HG03457 (cell line): ENCODE measurements around the gene DPH1.

Experiments used
- ATAC-seq: cut with Tn5 transposase; IDR thresholded peaks from one replicate; pipeline ENCODE4 v1.9.1; 2021; ENCODE audit warnings: moderate number of reproducible peaks; ENCODE audit not compliant: unreplicated experiment

DPH1 gene

DNA sequence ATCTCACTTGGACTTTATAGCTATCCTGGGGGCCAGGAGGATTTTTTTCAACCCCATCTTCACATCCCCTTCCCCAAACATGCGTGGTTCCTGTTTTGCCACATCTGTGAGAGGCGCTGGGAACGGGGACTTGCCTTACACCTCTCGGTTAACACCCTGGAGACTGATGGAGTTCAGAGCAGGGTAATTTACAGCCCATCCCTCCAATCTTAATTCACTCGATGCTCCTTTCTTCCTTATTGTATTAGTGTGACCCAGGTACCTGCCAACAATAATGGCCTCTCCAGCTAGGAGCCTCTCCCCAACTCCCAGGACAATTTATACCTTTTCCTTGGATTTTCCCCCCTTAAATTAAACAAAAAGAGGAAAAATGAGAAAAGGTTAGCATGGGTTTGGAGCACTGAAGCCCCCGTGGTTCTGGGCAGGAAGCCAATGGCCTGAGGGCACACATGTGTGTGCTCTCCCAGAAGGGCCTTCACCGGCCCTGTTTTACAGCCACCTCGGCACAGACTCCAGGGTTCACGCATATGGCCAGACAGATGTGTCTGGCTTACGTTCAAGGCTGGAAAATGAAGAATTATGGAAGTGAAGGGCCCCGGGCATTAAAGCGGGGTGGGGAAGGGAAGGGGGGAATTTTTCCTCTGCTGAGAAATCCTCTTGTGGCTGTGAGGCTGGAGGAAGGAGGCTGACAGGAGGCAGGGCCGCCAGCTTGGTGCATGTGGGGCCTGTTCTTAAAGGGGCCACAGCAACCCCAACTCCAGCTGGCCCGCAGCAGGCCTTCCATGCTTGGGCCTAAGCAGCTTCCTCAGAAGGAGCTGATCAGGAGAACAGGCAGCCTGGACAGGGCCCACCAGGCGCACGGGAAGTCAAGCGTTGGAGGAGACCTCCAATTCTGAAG, 46.4 kb downstream of the DPH1 start:
- no peak for ATAC-seq

DNA sequence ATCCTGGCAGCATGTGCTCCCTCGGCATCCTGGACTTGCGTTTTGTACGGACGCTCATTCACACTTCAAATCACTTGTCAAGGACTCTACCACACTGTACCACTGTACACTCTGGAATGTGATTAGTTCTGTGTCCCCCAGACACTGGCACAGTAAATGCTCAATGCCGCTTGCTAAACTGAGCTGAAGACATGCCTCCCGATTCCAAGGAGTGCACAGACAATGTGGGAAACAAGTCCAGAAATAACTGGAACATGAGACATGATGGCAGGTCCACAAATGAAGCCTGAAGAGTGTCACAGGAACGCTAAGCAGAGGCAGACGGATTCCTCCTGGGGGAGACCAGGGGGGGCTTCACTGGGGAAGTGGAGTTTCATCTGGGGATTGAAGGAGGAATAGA, 47.1 kb downstream of the DPH1 start:
- no peak for ATAC-seq

DNA sequence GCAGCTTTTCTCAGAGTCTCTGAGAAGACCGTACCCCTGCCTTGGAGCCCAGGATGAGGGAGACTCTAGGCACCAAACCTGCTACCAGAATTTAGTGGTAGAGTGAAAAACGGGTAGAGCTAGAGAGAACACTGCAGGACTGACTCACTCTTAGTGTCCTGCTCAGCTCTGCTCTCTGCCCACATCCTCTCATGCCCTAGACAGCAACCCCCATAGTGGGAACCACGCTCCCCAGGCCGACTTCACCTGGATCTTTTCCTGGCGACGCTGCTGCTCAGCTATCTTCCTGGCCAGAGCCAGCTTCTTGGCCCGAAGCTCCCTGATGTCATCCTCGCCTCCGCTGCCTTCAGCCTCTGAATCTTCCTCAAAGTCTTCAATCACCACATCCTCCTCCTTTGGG, 51.6 kb downstream of the DPH1 start:
- ATAC-seq: no peak

DNA sequence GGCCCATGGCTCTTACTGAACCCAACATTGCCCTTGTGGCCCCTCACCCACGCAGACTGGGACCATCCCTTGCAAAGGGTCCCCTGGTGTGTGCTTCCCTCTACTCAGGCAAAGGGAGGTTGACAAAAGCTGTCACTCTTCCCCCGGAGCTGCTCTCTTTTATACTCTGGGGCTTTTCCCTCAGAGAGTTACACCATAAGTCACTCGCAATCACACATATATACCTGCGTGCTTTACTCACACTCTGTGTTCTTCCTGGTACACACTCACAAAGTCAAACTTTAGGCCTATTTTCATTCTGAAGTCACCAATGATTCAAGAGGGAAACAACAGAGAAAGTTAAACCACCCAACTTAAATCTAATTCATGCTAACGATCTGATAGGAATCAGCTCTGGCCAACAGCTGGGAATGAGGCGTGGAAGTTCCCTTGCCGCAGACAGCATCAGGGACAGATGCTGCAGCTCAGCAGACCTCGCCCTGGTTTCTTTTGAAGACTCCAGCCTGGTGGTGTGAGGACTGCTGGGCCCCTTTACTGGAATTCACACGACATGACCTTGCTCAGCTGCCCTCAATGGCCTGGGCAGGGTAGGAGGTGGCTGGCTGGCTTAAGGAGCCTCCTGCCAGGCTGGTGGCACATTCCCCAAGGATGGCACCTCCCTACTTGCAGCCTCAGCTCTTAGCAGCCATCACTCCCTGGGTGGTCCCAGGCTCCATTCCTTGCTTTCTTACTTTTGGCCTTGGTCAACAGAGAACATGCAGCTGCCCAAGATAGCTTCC, 52.2 kb downstream of the DPH1 start:
- ATAC-seq: no peak

DNA sequence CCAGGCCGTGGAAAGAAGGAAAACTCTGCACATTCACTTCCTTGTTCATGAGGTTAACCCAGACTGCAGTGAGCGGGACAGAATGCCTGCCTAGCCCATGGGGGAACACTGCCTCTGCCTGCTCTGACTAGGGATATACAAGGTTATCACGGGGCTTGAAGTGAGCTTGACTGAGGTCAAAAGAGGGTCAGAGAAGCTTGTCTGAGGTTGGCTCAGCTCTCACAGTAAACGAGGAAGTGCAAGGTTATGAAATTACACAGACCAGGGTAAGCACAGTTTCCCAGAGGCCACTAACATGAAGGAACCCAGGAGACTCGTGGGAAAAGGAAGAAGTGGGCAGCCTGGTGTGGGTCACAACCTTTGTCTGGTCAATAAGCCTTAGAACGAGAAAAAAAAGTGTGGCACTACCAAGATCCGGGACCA, 53.7 kb downstream of the DPH1 start:
- ATAC-seq: no peak

DNA sequence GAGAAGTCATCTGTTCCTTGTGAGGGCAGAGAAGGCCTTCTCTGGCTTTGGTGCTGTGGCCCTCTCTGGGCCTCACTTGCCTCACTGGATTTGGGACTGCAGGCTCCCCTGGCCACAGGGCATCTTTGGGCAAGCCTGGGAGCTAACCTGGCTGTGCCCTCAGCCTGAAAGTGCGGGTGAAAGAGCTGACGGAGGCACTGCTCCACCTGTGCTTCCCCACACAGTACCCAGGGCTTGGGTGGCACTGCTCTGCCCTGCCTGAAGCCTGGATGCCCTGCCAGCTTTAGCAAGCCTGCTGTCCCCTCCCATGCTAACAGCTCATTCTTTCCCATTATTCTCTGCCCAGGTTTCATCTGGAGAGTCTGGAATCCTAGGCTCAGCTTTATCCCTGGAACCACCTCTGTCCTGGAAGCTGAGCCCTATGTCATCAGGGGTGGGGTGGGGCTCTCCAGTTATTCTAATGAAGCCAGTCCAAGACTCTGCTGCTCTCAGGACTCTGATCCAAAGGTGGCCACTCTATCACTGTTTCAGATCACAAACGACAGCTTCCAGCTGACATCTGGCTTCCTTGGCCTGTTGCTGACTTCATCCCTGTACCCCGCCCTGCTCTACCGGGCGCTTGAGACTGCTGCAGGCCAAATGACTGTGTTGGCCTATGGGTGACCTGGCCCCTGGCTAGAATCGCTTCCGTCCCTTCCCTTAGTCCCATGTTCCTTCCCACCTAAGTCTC, 54.2 kb downstream of the DPH1 start:
- no peak for ATAC-seq

DNA sequence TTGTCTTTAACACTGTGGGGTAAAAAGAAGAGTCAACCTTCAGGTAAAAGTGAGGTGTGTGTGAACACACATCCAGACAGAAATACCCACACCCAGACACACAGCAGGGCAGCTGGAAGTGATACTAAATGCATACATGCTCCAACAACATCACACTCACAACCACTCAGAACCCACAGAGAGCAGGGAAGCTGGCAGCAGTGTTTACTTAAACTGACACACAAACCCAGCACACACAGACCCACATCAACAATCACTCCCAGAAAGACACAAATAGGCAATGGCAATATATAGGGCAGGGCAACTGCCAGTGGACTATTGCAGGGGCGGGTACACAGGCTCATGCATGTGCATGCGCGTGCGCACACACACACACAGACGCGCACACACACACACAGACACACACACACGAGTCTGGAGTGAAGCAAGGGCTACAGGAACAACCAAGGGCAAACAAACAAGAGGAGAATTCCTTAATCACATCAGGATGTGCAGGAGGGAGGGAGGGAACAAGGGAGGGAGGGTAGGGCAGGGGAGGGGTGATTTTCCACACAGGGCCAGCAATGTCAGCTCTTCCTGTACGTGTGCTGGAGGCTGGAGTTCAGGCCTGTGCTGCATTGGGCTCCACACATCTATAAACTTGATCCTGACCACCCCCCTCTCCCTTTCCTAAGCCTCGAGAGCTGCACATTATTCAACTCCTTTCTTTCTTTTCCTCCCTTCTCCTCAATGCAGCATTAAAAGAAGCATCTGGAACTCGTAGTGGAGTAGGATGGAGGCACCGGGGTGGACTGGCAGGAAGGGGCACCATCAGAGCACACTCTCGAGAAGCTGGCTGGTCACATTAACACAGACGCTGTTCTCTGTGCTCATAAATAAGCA, 55.1 kb downstream of the DPH1 start:
- ATAC-seq: no peak

DNA sequence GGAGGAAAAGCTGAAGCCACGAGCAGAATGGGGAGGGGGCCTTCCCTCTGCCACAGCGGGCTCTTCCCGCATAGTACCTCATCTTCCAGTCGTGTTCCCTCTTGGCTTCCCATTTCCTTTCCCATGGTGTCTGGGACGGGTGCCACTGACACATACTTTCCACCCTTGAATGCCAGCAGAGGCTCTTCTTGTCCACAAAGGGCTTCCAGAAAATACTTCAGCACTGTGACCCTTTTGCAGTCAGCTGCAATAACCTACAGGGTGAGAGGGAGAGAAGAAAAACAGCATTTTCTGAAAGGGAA, 55.6 kb downstream of the DPH1 start:
- ATAC-seq: no peak

DNA sequence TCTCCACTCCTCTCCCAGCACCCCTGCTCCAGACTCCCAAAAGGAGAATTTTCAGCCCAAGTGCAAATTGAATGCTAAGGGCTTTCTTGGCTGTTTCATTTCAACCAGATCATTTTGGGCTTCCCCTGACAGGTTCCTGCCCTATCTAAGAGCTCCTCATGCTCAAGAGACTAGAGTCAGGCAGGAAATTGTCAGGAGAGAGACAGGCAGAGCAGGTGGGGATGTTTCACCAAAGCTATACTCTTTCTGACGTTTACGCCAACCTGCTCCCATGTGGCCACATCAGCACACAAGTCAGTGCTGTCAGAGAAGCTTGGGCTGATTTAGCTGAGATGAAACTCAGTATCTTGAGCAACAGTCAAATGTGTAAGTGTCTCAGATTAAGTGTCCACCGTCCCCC, 56.4 kb downstream of the DPH1 start:
- no peak for ATAC-seq

DNA sequence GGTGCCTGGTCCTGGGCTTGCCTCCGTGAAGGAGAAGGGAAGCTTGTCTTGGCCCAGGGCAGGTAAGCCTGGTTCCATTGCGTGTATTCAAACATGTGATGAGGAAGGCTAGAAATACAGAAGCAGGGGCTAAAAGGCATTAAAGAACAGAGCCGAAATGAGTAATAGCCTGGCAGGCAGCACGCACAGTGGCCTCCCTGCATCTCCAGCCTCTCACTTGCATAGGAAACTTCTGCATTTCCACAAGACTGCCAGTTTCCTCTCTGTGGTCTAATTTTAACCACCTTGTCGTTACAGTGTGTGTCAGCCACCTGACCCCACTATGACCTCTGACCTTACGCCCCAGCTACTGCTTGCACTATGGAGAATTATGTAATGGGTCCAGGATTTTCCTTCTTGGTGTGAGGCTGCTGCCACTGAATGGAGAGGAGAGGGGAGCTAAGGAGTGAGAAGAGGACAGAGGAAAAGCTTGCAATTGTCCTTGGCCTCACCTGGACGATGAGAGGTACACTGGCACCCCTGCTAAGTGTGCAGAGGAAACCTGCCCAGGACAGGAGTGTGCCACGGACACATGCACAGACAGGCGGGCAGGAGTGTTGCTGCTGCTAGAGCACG, 57.8 kb downstream of the DPH1 start:
- ATAC-seq: peak; percentile 30

DNA sequence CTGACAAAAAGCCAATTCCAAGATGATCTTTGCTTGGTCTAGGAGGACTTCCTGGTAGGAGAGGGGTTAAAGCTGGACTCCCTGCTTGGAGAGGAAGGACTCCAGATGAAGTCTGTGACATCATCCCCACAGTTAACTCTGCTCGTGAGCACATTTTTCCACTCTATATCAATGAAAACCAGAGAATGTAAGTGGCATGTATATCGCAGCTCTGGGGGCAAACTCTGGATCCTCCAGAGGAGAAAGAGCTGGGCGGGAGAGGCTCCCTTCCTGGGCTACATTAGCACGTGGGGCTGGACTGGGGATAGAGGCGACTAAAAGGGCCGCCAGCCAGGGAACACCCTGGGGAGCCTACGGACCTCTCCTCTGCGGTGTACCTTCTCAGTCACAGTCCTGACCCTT, 59.1 kb downstream of the DPH1 start:
- peak; percentile 27 for ATAC-seq

DNA sequence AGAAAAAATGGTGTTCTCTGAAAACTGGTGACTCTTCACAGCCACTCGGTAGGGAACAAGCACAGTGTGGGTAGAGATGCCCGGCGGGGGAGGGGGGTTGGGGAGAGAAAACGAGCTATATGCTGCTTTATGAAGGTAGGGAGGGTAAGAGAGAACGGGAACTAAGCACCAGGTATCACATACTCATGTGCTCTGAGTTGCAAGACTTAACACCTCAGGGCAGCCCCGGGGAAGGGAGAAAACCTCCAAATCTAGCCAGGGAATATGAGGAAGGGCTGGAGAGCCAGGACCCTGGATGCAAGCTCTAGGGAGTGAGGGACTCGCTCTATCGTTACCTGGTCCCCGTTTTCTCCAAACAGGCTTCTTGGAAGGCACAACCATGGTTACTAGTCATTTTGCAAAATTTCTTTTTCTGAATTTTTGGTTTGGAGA, 60.3 kb downstream of the DPH1 start:
- no peak for ATAC-seq

DNA sequence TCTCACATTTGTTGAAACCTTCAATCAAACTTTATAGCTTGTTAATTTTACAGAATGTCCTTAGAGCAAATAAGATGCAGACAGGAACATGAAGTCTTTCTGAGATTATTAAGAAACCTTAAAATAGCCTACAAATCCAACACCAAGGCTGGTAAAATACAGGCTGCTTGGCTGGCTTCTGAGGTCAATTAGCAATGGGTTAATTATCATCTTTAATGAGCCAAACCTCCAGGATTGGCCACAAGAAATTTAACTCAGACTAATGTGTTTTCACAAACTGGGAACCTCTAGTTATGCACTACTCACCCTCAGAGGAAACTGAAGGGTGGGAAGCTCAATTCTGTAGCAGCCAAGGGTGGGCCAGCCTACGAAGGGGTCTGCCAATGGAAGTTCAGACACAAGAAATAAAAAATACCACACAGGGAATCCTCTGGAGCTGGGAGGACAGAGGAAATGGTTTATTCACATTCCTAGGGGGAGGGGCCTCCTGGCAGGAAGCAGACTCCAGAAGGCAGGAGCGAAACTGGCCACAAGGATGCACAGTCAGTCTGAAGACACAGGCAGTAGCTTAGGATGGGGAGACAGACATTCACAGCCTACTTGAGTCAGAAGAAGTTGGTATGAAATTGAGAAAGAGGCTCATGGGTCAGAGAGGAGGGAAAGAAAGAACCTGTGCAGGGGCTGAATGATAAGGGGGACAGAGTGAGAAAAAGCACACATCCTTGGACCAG, 61.0 kb downstream of the DPH1 start:
- ATAC-seq: no peak

DNA sequence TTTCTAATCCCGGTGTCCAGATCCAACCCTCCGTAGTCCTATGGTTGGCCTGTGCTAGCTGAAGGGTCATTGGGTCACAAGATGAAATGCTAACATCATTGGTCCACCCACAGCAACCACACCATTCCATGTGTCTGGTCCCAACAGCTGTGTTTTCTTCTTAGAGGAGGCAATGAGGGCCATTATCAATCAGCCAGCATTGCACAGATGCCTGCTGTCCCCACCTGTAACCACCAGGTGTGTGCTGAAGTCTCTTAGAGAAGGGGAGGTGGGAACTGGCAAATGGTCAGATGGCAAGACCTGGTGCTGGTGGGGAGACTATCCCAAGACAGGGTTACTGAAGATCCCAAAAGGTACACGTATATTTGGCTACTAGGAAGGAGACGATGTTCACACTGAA, 62.3 kb downstream of the DPH1 start:
- no peak for ATAC-seq

DNA sequence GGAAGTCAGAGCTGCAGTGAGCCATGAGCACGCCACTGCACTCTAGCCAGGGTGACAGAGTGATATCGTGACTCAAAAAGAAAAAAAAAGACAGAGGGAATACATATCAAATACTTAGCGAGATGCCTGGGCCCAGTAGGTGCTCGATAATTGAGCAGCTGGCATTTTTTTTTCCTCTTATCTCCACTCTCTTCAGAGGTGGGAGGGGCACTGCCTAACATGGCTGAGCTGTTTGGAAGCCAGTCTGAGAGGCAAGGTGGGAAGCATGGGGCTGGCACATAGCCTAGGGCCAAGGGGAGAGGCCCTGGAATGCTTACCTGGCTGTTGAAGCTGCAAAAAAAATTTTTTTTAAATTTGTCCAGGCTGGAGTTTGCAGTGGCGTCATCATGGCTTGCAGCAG, 63.4 kb downstream of the DPH1 start:
- no peak for ATAC-seq
